H1 (cell line): Measurements from ENCODE around the gene SLC48A1. TPM values are rescaled to one million over a fixed set of nuclear protein-coding genes. Genes with fewer than 3 reads are reported as not detected.

Experiments used
- CTCF ChIA-PET: fragments of 300-600 bp; sonication (Branson Sonifier 250); formaldehyde crosslinking; loops from one replicate; lab custom pipeline; 2021; ENCODE audit not compliant: partially characterized antibody; lab: Charles Lee
- POLR2A ChIA-PET: fragments of 300-600 bp; sonication (Branson Sonifier 250); formaldehyde crosslinking; loops from one replicate; lab custom pipeline; 2021; ENCODE audit warnings: inconsistent platforms; ENCODE audit not compliant: partially characterized antibody; lab: Charles Lee
- DNase-seq, 2 experiments: peaks; one replicate each; pipeline versions ENCODE4 v3.0.0 to v3.0.0-alpha.2; 2010 to 2022; ENCODE audit warnings: low spot score in 2 of 2, low read depth in 1 of 2, mixed read lengths in 1 of 2
- FAIRE-seq: peaks from 2 replicates; lab custom pipeline; 2011; peaks lifted over from hg19 to GRCh38; lab: Jason Lieb, UNC
- H2AFZ ChIP-seq: 2 replicates; pipeline ENCODE4 v1.8.1; 2012; ENCODE audit warnings: low read length, inconsistent platforms
- H2AK5ac ChIP-seq: 2 replicates; pipeline ENCODE4 v1.6.1; 2013; ENCODE audit warnings: low read depth, low read length
- H2BK120ac ChIP-seq: replicated peaks from 2 replicates; pipeline ENCODE3; 2013; ENCODE audit warnings: low read depth, low read length, inconsistent platforms
- H2BK12ac ChIP-seq: 2 replicates; pipeline ENCODE4 v1.6.1; 2013; ENCODE audit warnings: low read depth, low read length
- H2BK15ac ChIP-seq: 2 replicates; pipeline ENCODE4 v1.6.1; 2013; ENCODE audit warnings: low read length
- H2BK20ac ChIP-seq: 2 replicates; pipeline ENCODE4 v1.6.1; 2013; ENCODE audit warnings: low read length
- H2BK5ac ChIP-seq: 2 replicates; pipeline ENCODE4 v1.6.1; 2013; ENCODE audit warnings: low read depth, low read length
- H3K14ac ChIP-seq: 2 replicates; pipeline ENCODE4 v1.6.1; 2013; ENCODE audit warnings: inconsistent platforms; ENCODE audit not compliant: insufficient read length
- H3K18ac ChIP-seq: 2 replicates; pipeline ENCODE4 v1.6.1; 2013; ENCODE audit warnings: low read length; ENCODE audit errors: extremely low read depth
- H3K23ac ChIP-seq: 2 replicates; pipeline ENCODE4 v1.6.1; 2013; ENCODE audit warnings: inconsistent platforms; ENCODE audit not compliant: insufficient read length
- H3K23me2 ChIP-seq: 2 replicates; pipeline ENCODE4 v1.6.1; 2013; ENCODE audit warnings: low read depth, low read length
- H3K27ac ChIP-seq: 2 replicates; pipeline ENCODE4 v1.6.1; 2011; ENCODE audit warnings: low read depth, low read length, inconsistent platforms
- H3K27me3 ChIP-seq, 4 experiments: replicated peaks in 1 of 4; 1 replicate in 1 of 4; 2 replicates in 3 of 4; pipeline versions ENCODE4 v1.6.1 to v1.8.1; 2011 to 2013; ENCODE audit warnings: low read length in 3 of 4, mild to moderate bottlenecking in 3 of 4, inconsistent platforms in 2 of 4, mixed read lengths in 2 of 4, moderate library complexity in 1 of 4; ENCODE audit not compliant: control insufficient read depth in 3 of 4, insufficient read depth in 3 of 4; ENCODE audit errors: extremely low read depth in 1 of 4
- H3K36me3 ChIP-seq, 4 experiments: 2 replicates each; pipeline versions ENCODE4 v1.6.1 to v1.8.1; 2011 to 2013; ENCODE audit warnings: mild to moderate bottlenecking in 4 of 4, low read length in 3 of 4, moderate library complexity in 2 of 4, control low read depth in 1 of 4, inconsistent platforms in 1 of 4; ENCODE audit not compliant: insufficient read depth in 4 of 4, control insufficient read depth in 2 of 4
- H3K4ac ChIP-seq: replicated peaks from 2 replicates; pipeline ENCODE3; 2013; ENCODE audit warnings: low read length, low read depth, mixed read lengths, inconsistent platforms; ENCODE audit not compliant: insufficient read length
- H3K4me1 ChIP-seq, 4 experiments: replicated peaks in 1 of 4; 1 replicate in 1 of 4; 2 replicates in 3 of 4; pipeline versions ENCODE4 v1.6.1 to v1.8.1; 2011 to 2013; ENCODE audit warnings: low read length in 3 of 4, inconsistent platforms in 2 of 4, mixed read lengths in 1 of 4; ENCODE audit not compliant: insufficient read depth in 4 of 4, control insufficient read depth in 3 of 4
- H3K4me2 ChIP-seq, 2 experiments: 2 replicates each; pipeline versions ENCODE4 v1.6.1 to v1.8.1; 2011 to 2013; ENCODE audit warnings: low read depth in 2 of 2, low read length in 2 of 2, control low read depth in 1 of 2, inconsistent platforms in 1 of 2, mild to moderate bottlenecking in 1 of 2; ENCODE audit not compliant: insufficient read depth in 1 of 2
- H3K4me3 ChIP-seq, 4 experiments: fragments of 200-600, 300-600 bp in 1 of 4; sonication (generic), shearing (Covaris generic), sonication (Bioruptor Twin) in 1 of 4; 2 replicates each; pipeline versions ENCODE4 v1.5.1 to v1.8.1; 2011 to 2016; ENCODE audit warnings: low read length in 4 of 4, low read depth in 3 of 4, control low read depth in 2 of 4, inconsistent platforms in 2 of 4, mild to moderate bottlenecking in 2 of 4, mixed read lengths in 1 of 4, moderate library complexity in 1 of 4; ENCODE audit not compliant: insufficient read depth in 2 of 4; ENCODE audit errors: extremely low read depth in 1 of 4
- H3K56ac ChIP-seq: replicated peaks from 2 replicates; pipeline ENCODE3; 2013; ENCODE audit warnings: low read depth, mild to moderate bottlenecking, mixed read lengths, low read length, inconsistent platforms; ENCODE audit not compliant: insufficient read length
- H3K79me1 ChIP-seq: 2 replicates; pipeline ENCODE4 v1.6.1; 2013; ENCODE audit warnings: low read depth, low read length, control low read depth
- H3K79me2 ChIP-seq, 2 experiments: 2 replicates each; pipeline versions ENCODE4 v1.6.1 to v1.8.1; 2012 to 2013; ENCODE audit warnings: low read length in 2 of 2, mild to moderate bottlenecking in 2 of 2, inconsistent platforms in 1 of 2; ENCODE audit not compliant: insufficient read depth in 2 of 2, control insufficient read depth in 1 of 2
- H3K9ac ChIP-seq, 4 experiments: replicated peaks in 1 of 4; 1 replicate in 1 of 4; 2 replicates in 3 of 4; pipeline versions ENCODE4 v1.6.1 to v1.8.1; 2011 to 2013; ENCODE audit warnings: low read depth in 3 of 4, low read length in 3 of 4, control low read depth in 2 of 4, mild to moderate bottlenecking in 2 of 4, moderate library complexity in 2 of 4, inconsistent platforms in 1 of 4; ENCODE audit errors: extremely low read depth in 1 of 4
- H3K9me3 ChIP-seq, 2 experiments: 2 replicates each; pipeline versions ENCODE4 v1.6.1 to v1.8.1; 2012 to 2013; ENCODE audit warnings: mild to moderate bottlenecking in 2 of 2, moderate library complexity in 2 of 2, control low read depth in 1 of 2, inconsistent platforms in 1 of 2, low read depth in 1 of 2, low read length in 1 of 2, mixed read lengths in 1 of 2; ENCODE audit not compliant: insufficient read depth in 2 of 2
- H4K20me1 ChIP-seq, 2 experiments: replicated peaks in 1 of 2; 2 replicates each; pipeline versions ENCODE3 to v1.8.1; 2011 to 2013; ENCODE audit warnings: inconsistent platforms in 2 of 2, low read length in 2 of 2, mild to moderate bottlenecking in 1 of 2; ENCODE audit not compliant: insufficient read depth in 2 of 2, control insufficient read depth in 1 of 2
- H4K5ac ChIP-seq: 2 replicates; pipeline ENCODE4 v1.6.1; 2013; ENCODE audit warnings: low read length, low read depth, mixed read lengths, inconsistent platforms; ENCODE audit not compliant: insufficient read length
- H4K8ac ChIP-seq: 2 replicates; pipeline ENCODE4 v1.8.0; 2013; ENCODE audit warnings: mild to moderate bottlenecking, moderate library complexity, low read length, inconsistent platforms; ENCODE audit not compliant: insufficient read depth; ENCODE audit errors: extremely low read depth
- H4K91ac ChIP-seq: replicated peaks from 2 replicates; pipeline ENCODE3; 2013; ENCODE audit warnings: low read length, mixed read lengths, inconsistent platforms; ENCODE audit not compliant: insufficient read length
- ATF2 ChIP-seq: IDR thresholded peaks from 2 replicates; pipeline ENCODE4 v1.6.1; 2012; ENCODE audit warnings: low read length, inconsistent platforms
- ATF3 ChIP-seq: IDR thresholded peaks from 2 replicates; pipeline ENCODE4 v1.6.1; 2011; ENCODE audit warnings: low read depth, mild to moderate bottlenecking, low read length; ENCODE audit not compliant: insufficient read depth
- BRCA1 ChIP-seq: IDR thresholded peaks from 2 replicates; pipeline ENCODE4 v1.6.1; 2012; ENCODE audit warnings: low read depth, low read length, improper control_type of control experiment
- CEBPB ChIP-seq: IDR thresholded peaks from 2 replicates; pipeline ENCODE4 v1.6.1; 2012; ENCODE audit warnings: low read depth, low read length
- HDAC2 ChIP-seq, 2 experiments: fragments of 300-600 bp in 1 of 2; sonication (generic) in 1 of 2; IDR thresholded peaks; 2 replicates each; pipeline ENCODE4 v1.6.1; 2011 to 2012; ENCODE audit warnings: low read depth in 2 of 2, low read length in 2 of 2, mild to moderate bottlenecking in 2 of 2, moderate library complexity in 2 of 2, borderline replicate concordance in 1 of 2, inconsistent platforms in 1 of 2
- MAX ChIP-seq: IDR thresholded peaks from 2 replicates; pipeline ENCODE4 v1.6.1; 2012; ENCODE audit warnings: inconsistent platforms
- POLR2AphosphoS5 ChIP-seq: IDR thresholded peaks from 2 replicates; pipeline ENCODE4 v1.6.1; 2011; ENCODE audit warnings: low read depth, low read length
- RNF2 ChIP-seq: fragments of 200-900, 300-1000 bp; sonication (generic); IDR thresholded peaks from 2 replicates; pipeline ENCODE4 v1.7.1; 2016; ENCODE audit warnings: borderline replicate concordance, low read depth, mild to moderate bottlenecking, antibody characterized with exemption, low read length; ENCODE audit not compliant: poor library complexity, severe bottlenecking; ENCODE audit errors: missing control alignments
- SIRT6 ChIP-seq: IDR thresholded peaks from one replicate; pipeline ENCODE4 v1.7.1; 2012; ENCODE audit warnings: low read length, inconsistent platforms
- TAF7 ChIP-seq: optimal IDR thresholded peaks from 2 replicates; pipeline ENCODE3; 2011; ENCODE audit warnings: low read depth, mild to moderate bottlenecking, inconsistent platforms, low read length, moderate library complexity, borderline replicate concordance
- WGBS, 2 experiments: shearing (Covaris generic) in 1 of 2; methylation state at CpG; one replicate each; pipeline versions ENCODE4 v1.1.6 to v1.1.7; 2013 to 2015; ENCODE audit warnings: low lambda C conversion rate in 2 of 2, mixed read lengths in 2 of 2, inconsistent platforms in 1 of 2, low coverage in 1 of 2, missing lambda C conversion rate in 1 of 2; ENCODE audit not compliant: insufficient replicate concordance in 2 of 2, insufficient coverage in 1 of 2, insufficient read length in 1 of 2; ENCODE audit errors: extremely low coverage in 1 of 2, missing lambda C conversion rate in 1 of 2; 5-methylcytosine and 5-hydroxymethylcytosine counted together
- polyA plus RNA-seq, 7 experiments: library from polyadenylated mRNA; depleted of rRNA in 3 of 7; stranded (reverse) in 5 of 7; unstranded in 2 of 7; fragments of >200 nt in 5 of 7; fragments of 200-250 nt in 2 of 7; gene quantifications; 1 replicate in 5 of 7; 2 replicates in 1 of 7; 4 replicates in 1 of 7; pipeline versions ENCODE4 v1.2.1 to v1.2.3, GENCODE V29; 2011 to 2013; ENCODE audit warnings: missing spikeins in 2 of 7, mixed read lengths in 2 of 7
- total RNA-seq: library from RNA; stranded (reverse); fragmentation: NEBNext Ultra II Directional; extraction: Animal tissue kit (Norgen Biotek cat#: 25700); gene quantifications from 2 replicates; pipeline ENCODE4 v1.2.1, GENCODE V29; 2021

The SLC48A1 gene
- total and polyA plus RNA-seq, 2 of the 8 experiments (the other 6 are each of a cell fraction or from before 2014, with no cell fraction given), result 9.5 to 14.1 TPM

GRCh38 chr12:47824198-47824597 lies 51.2 kb downstream of the SLC48A1 start:
- Histone ChIP-seq H2BK15ac (no peak overlapping the region), H2AK5ac (no peak overlapping the region), H4K91ac (no peak overlapping the region), H3K4me1 (peaks cover 5 to 25% (median 19%) of the 10 kb centered on the region in 4 experiments), H3K27me3 (no peaks in the 10 kb centered on the region; a peak in 2 of 7 replicates), H2BK120ac (no peak overlapping the region), H2BK20ac (peak overlapping the region; percentile 3; the same call in 1 of the 2 replicates), H3K36me3 (no peaks in the 10 kb centered on the region), H4K5ac (no peak overlapping the region), H4K20me1 (no peaks in the 10 kb centered on the region), H3K27ac (no peak overlapping the region), H3K18ac (no peak overlapping the region; the same call in 1 of the 2 replicates), H3K4me2 (no peak overlapping the region), H2BK12ac (peak overlapping the region; percentile 93), H3K23me2 (peaks cover 7% of the 10 kb centered on the region), H3K23ac (no peak overlapping the region), H2AFZ (no peak overlapping the region), H3K4me3 (no peak overlapping the region), H4K8ac (no peak overlapping the region), H3K9ac (no peak overlapping the region), H3K4ac (no peak overlapping the region), H3K79me2 (peaks cover 0 to 3% of the 10 kb centered on the region in 2 experiments; a peak in 1 of 4 replicates), H2BK5ac (no peak overlapping the region), H3K9me3 (no peaks in the 10 kb centered on the region), H3K79me1 (no peaks in the 10 kb centered on the region), H3K56ac (no peak overlapping the region), H3K14ac (no peak overlapping the region)
- ChIA-PET POLR2A (interaction anchor here (1.5 to 28.4 kb wide), 3 partner anchors 10 to 16 kb away, joined by 4 to 480 read pairs (median 10); partner anchors contain the start of gene HDAC7), CTCF (interaction anchor here (10.6 to 30.5 kb wide), 2 partner anchors 15 to 31 kb away, joined by 155 to 2001 read pairs; partner anchors contain the start of genes HDAC7 and SLC48A1)
- WGBS, 2 experiments, result 87% methylated on average over 2 of the region's 2 CpGs; no CpG with 5 or more reads in 1 of the 2 experiments
- FAIRE-seq (no peak), DNase-seq (no peak)
- TF ChIP-seq SIRT6, result no peak
- TF ChIP-seq RNF2, result no peak
- no peak for TF ChIP-seq ATF2
- no peak for TF ChIP-seq TAF7
- TF ChIP-seq ATF3, result no peak
- no peak for TF ChIP-seq HDAC2 (IDR thresholded peaks at IDR 0.05; ENCODE audit: borderline replicate concordance in 1 of 2, low read depth in 2 of 2, low read length in 2 of 2)
- no peak for TF ChIP-seq CEBPB
- TF ChIP-seq BRCA1, result no peak
- TF ChIP-seq MAX, result no peak
- no peak for TF ChIP-seq POLR2AphosphoS5
